Ascending aorta (tissue), 2 donors: ENCODE data around the gene GLS. TPM values are rescaled to one million over a fixed set of nuclear protein-coding genes. Genes with fewer than 3 reads are reported as not detected.
A peak's percentile ranks its signal among the peaks of the same experiment; 100 is the strongest.

ENCODE experiments used
- DNase-seq, 2 donors: peaks; one replicate each; pipeline ENCODE4 v3.0.0-alpha.2; 2019; ENCODE audit warnings: low spot score in 2 of 2
- H3K27ac ChIP-seq, 2 donors: fragments of 200-600 bp; sonication (generic); one replicate each; pipeline ENCODE4 v1.5.1; 2016 to 2017; ENCODE audit warnings: mild to moderate bottlenecking in 1 of 2
- H3K27me3 ChIP-seq: fragments of 200-600 bp; sonication (generic); one replicate; pipeline ENCODE4 v1.5.1; 2017
- H3K36me3 ChIP-seq, 2 donors: fragments of 200-600 bp; sonication (generic); one replicate each; pipeline ENCODE4 v1.5.1; 2016
- H3K4me1 ChIP-seq, 2 donors: fragments of 200-600 bp; sonication (generic); one replicate each; pipeline ENCODE4 v1.5.1; 2016 to 2017; ENCODE audit warnings: mild to moderate bottlenecking in 1 of 2
- H3K4me3 ChIP-seq, 2 donors: fragments of 200-600 bp; sonication (generic); one replicate each; pipeline ENCODE4 v1.5.1; 2016 to 2017; ENCODE audit warnings: mild to moderate bottlenecking in 1 of 2
- H3K9me3 ChIP-seq, 2 donors: fragments of 200-600 bp; sonication (generic); one replicate each; pipeline ENCODE4 v1.5.1; 2016
- intact Hi-C: fragments of 100-400 bp; cut with DNase I; formaldehyde crosslinking; loops from one replicate; pipeline ENCODE4 v1.15.1; 2023
- total RNA-seq: library from RNA; depleted of rRNA; stranded (reverse); fragments of >200 nt; gene quantifications from one replicate; pipeline ENCODE4 v1.1.0, GENCODE V29; 2016
- TF ChIP-seq, protein P1 (sequence below), 3 experiments: fragments of 200-600 bp in 2 of 3; fragments of 450-650 bp in 1 of 3; sonication (generic) in 2 of 3; IDR thresholded peaks; one replicate each; pipeline ENCODE4 v1.5.1; 2016 to 2019; ENCODE audit warnings: antibody characterized with exemption in 3 of 3, mild to moderate bottlenecking in 1 of 3, moderate library complexity in 1 of 3

GLS gene
- total RNA-seq, 1 donor from 2014 or later = 132 TPM

DNA sequence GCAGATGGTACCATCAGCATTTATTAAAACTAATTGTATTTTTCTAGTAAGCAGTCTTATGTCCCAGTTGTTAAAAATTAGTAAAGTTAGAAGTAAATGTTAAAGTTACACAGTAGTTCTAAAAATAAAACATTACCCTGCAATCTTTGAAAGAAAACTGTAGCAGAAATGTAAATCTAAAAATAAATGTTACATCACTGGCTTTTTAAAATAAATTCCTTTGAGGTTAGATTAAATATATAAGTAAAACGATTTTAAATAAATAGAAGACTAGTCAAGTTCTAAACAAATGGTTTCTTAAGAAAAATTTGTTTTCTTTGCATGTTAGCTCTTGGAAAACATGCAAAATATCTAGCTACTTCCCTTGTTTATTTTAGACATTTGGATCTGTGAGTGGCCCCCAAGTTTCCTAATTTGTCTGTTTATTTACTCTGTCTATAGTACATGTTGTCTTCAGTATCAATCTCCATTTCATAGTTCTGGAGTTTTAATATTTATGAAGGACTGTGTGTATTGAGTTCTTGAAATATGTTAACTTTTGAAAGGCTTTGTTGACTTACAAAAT lies 58.2 kb downstream of the GLS start:
- Histone ChIP-seq H3K27me3 (no peaks in the 10 kb centered on the region), H3K4me3 (no peak overlapping the region), H3K27ac (peak overlapping the region; percentile 22 to 60), H3K9me3 (no peaks in the 10 kb centered on the region), H3K4me1 (peaks cover 6 to 35% of the 10 kb centered on the region in 2 donors), H3K36me3 (peaks cover 0 to under 1% of the 10 kb centered on the region in 2 donors)
- intact Hi-C loops = no loop called here
- DNase-seq = no peak
- TF ChIP-seq, protein P1, sequence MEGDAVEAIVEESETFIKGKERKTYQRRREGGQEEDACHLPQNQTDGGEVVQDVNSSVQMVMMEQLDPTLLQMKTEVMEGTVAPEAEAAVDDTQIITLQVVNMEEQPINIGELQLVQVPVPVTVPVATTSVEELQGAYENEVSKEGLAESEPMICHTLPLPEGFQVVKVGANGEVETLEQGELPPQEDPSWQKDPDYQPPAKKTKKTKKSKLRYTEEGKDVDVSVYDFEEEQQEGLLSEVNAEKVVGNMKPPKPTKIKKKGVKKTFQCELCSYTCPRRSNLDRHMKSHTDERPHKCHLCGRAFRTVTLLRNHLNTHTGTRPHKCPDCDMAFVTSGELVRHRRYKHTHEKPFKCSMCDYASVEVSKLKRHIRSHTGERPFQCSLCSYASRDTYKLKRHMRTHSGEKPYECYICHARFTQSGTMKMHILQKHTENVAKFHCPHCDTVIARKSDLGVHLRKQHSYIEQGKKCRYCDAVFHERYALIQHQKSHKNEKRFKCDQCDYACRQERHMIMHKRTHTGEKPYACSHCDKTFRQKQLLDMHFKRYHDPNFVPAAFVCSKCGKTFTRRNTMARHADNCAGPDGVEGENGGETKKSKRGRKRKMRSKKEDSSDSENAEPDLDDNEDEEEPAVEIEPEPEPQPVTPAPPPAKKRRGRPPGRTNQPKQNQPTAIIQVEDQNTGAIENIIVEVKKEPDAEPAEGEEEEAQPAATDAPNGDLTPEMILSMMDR (IDR thresholded peaks at IDR 0.05) = no peak

DNA sequence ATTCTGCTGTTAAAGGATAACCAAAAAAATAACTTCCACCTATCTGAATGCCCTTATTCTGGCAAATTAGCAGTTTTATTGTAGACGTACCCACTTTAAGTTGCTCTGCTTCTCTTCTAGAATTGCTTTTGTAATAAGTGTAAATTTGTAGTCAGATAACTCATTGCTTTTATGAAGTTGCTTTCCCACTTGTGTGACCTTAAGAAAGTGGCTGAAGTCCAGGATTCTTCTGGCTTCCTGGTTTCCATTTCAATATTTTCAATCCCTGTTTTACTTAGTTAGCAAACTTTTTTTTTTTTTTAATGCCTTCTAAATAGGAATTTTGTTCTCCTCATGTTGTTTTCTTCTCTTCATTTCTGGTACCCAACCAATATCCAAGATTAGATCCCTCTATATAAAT lies 59.8 kb downstream of the GLS start:
- Histone ChIP-seq H3K9me3 (no peaks in the 10 kb centered on the region), H3K27me3 (no peaks in the 10 kb centered on the region), H3K36me3 (no peaks in the 10 kb centered on the region), H3K27ac (peak overlapping the region in 1 of 2 donors; percentile 8), H3K4me3 (no peak overlapping the region), H3K4me1 (peaks cover 6 to 35% of the 10 kb centered on the region in 2 donors)
- intact Hi-C loops = no loop called here
- no peak for DNase-seq
- TF ChIP-seq, protein P1 (IDR thresholded peaks at IDR 0.05) = no peak

DNA sequence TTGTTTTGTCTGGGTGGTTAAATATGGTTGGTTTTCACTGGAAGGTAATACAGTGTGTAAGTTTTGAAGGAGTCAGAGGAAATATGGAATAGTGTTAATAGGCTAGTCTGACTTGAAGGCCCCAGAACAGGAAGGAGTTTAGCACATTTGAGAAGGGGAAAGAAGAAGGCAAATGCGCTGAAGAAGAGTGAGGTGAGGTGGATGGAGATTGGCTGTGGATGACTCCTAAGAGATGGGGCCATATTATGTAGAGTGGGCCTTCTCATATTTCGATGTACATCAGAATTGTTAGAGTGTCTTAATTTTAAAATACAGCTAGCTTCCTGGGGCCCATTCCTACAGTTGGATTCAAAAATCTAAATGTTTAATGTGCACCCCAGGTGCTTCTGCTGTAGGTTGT lies 61.0 kb downstream of the GLS start:
- TF ChIP-seq, protein P1 (IDR thresholded peaks at IDR 0.05) = no peak
- Histone ChIP-seq H3K4me3 (no peak overlapping the region), H3K27me3 (no peaks in the 10 kb centered on the region), H3K4me1 (peaks cover 6 to 35% of the 10 kb centered on the region in 2 donors), H3K9me3 (no peaks in the 10 kb centered on the region), H3K27ac (no peak overlapping the region), H3K36me3 (no peaks in the 10 kb centered on the region)
- no peak for DNase-seq
- intact Hi-C loops = no loop called here

DNA sequence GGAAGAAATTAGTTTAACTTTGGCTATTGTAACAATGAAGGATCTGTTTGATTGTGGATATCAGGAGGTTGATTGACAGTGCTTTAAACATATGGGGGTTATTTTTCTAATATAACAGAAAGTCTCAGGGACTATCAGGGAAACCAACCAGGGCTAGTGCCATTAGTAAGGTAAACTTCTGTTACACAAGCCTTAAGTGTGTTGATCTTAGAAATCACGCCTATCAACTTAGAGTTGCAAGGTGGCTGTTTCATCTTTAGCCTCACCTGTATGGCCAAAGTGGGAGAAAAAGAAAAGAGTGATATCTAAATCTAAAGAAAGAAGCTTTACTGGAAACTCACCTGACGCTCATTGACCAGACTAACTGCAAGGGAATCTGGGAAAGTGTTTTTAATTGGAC lies 62.1 kb downstream of the GLS start:
- intact Hi-C loops = no loop called here
- H3K36me3 ChIP-seq = no peaks in the 10 kb centered on the region
- peaks cover 10 to 38% of the 10 kb centered on the region in 2 donors for H3K4me1 ChIP-seq
- no peaks in the 10 kb centered on the region for H3K9me3 ChIP-seq
- TF ChIP-seq, protein P1 (IDR thresholded peaks at IDR 0.05) = no peak
- H3K4me3 ChIP-seq = no peak overlapping the region
- no peak for DNase-seq
- H3K27ac ChIP-seq = no peak overlapping the region
- H3K27me3 ChIP-seq = no peaks in the 10 kb centered on the region

DNA sequence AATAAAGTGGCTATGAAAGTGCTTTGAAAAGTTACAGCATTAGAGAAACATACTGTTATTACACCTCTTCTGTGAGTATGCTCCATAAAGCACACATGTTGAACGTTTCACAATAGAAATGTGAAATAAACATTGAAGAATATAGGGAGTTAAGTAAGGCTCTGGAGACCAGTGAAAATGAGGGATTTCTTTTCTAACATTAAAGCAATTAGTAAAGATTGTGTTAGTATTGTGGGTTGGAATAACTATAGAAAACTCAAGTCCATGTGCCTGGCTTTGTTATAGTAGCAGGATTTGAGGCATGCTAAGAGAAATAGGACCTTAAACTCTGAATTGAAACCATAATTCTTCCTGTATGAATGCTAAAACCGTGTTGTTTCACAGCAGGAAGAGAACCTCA lies 63.1 kb downstream of the GLS start:
- no peaks in the 10 kb centered on the region for H3K27me3 ChIP-seq
- DNase-seq = no peak
- H3K27ac ChIP-seq = peak overlapping the region in 1 of 2 donors; percentile 3
- peaks cover 18 to 40% of the 10 kb centered on the region in 2 donors for H3K4me1 ChIP-seq
- H3K36me3 ChIP-seq = no peaks in the 10 kb centered on the region
- no peaks in the 10 kb centered on the region for H3K9me3 ChIP-seq
- TF ChIP-seq, protein P1 (IDR thresholded peaks at IDR 0.05) = no peak
- H3K4me3 ChIP-seq = no peak overlapping the region
- intact Hi-C loops = no loop called here

- intact Hi-C loops = no loop called here
- TF ChIP-seq, protein P1 (IDR thresholded peaks at IDR 0.05) = no peak
- Histone ChIP-seq H3K36me3 (no peaks in the 10 kb centered on the region), H3K27ac (peak overlapping the region; percentile 36 to 57), H3K4me3 (peak overlapping the region in 1 of 2 donors; percentile 35), H3K4me1 (peaks cover 15 to 19% of the 10 kb centered on the region in 2 donors), H3K9me3 (no peaks in the 10 kb centered on the region), H3K27me3 (no peaks in the 10 kb centered on the region)
- no peak for DNase-seq
These were observed 66.5 kb downstream of the GLS start for GRCh38 chr2:190947141-190947540.
